DOHH2 (cell line): ENCODE measurements around the gene MAP1B.

ENCODE experiments used
- EZH2phosphoT487 ChIP-seq: fragments of 200-600 bp; sonication (generic); IDR thresholded peaks from 2 replicates; pipeline ENCODE4 v1.6.1; 2017; ENCODE audit warnings: borderline replicate concordance, mild to moderate bottlenecking, antibody characterized with exemption, low read length, moderate library complexity, mixed read lengths
- TF ChIP-seq, protein P1 (sequence below): fragments of 200-600 bp; sonication (generic); IDR thresholded peaks from one replicate; pipeline ENCODE4 v1.5.1; 2014; ENCODE audit warnings: antibody characterized with exemption, mild to moderate bottlenecking, low read depth, low read length; ENCODE audit not compliant: poor library complexity, severe bottlenecking

DNA sequence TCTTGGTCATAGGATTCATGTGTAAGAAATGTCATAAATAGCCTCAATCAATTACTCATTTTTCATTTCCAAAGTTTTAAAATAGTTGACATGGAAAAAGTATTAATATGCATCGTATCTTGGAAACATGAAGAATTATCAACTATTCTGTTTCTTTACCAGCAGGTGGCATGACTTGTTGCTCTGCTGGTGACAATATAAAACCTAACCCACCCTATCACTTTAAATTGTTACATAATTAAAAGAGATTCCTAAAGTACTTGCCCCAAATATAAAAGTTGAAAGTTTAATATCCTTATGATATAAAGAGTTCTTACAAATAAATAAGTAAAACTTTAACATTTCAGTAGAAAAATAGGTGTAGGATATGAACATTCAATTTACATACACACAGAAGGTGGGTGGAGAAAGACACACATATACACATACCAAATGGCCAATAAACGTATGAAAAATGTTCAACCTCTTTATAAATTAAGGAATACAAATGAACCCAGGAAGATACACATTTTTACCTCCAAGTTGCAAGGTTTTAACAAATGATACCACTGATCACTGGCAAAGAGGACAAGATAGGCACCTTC is 30.6 kb downstream of the MAP1B start:
- TF ChIP-seq, protein P1, sequence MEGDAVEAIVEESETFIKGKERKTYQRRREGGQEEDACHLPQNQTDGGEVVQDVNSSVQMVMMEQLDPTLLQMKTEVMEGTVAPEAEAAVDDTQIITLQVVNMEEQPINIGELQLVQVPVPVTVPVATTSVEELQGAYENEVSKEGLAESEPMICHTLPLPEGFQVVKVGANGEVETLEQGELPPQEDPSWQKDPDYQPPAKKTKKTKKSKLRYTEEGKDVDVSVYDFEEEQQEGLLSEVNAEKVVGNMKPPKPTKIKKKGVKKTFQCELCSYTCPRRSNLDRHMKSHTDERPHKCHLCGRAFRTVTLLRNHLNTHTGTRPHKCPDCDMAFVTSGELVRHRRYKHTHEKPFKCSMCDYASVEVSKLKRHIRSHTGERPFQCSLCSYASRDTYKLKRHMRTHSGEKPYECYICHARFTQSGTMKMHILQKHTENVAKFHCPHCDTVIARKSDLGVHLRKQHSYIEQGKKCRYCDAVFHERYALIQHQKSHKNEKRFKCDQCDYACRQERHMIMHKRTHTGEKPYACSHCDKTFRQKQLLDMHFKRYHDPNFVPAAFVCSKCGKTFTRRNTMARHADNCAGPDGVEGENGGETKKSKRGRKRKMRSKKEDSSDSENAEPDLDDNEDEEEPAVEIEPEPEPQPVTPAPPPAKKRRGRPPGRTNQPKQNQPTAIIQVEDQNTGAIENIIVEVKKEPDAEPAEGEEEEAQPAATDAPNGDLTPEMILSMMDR = peak; percentile 56
- TF ChIP-seq EZH2phosphoT487 = no peak
